ENCODE results near the gene MED10.

The MED10 gene

GRCh38 chr5:6407558-6408259 is 29.4 kb upstream of the MED10 start:
- H3K27ac Mint-ChIP-seq = no peak overlapping the region
- H3K9me3 Mint-ChIP-seq = no peaks in the 10 kb centered on the region
- H3K36me3 Mint-ChIP-seq (ENCODE audit: low read depth) = no peaks in the 10 kb centered on the region
- DNase-seq (no peak), ATAC-seq (no peak)
- H3K4me3 Mint-ChIP-seq = no peak overlapping the region
- H3K4me1 Mint-ChIP-seq = peaks cover 10% of the 10 kb centered on the region
- H3K27me3 Mint-ChIP-seq = peaks cover 7% of the 10 kb centered on the region

GRCh38 chr5:6405591-6405990 is 27.2 kb upstream of the MED10 start:
- peaks cover 8% of the 10 kb centered on the region for H3K27me3 Mint-ChIP-seq
- ATAC-seq (no peak), DNase-seq (no peak)
- H3K27ac Mint-ChIP-seq = no peak overlapping the region
- peaks cover 10% of the 10 kb centered on the region for H3K4me1 Mint-ChIP-seq
- H3K4me3 Mint-ChIP-seq = no peak overlapping the region
- H3K36me3 Mint-ChIP-seq (ENCODE audit: low read depth) = no peaks in the 10 kb centered on the region
- no peaks in the 10 kb centered on the region for H3K9me3 Mint-ChIP-seq

GRCh38 chr5:6404129-6404528 is 25.8 kb upstream of the MED10 start:
- ATAC-seq (no peak), DNase-seq (no peak)
- peaks cover 8% of the 10 kb centered on the region for H3K27me3 Mint-ChIP-seq
- no peaks in the 10 kb centered on the region for H3K9me3 Mint-ChIP-seq
- no peaks in the 10 kb centered on the region for H3K36me3 Mint-ChIP-seq (ENCODE audit: low read depth)
- peaks cover 10% of the 10 kb centered on the region for H3K4me1 Mint-ChIP-seq
- H3K4me3 Mint-ChIP-seq = no peak overlapping the region
- H3K27ac Mint-ChIP-seq = no peak overlapping the region

GRCh38 chr5:6403416-6403815 is 25.1 kb upstream of the MED10 start:
- peaks cover 8% of the 10 kb centered on the region for H3K27me3 Mint-ChIP-seq
- DNase-seq (no peak), ATAC-seq (no peak)
- peaks cover 7% of the 10 kb centered on the region for H3K4me1 Mint-ChIP-seq
- no peaks in the 10 kb centered on the region for H3K9me3 Mint-ChIP-seq
- H3K27ac Mint-ChIP-seq = no peak overlapping the region
- H3K4me3 Mint-ChIP-seq = no peak overlapping the region
- H3K36me3 Mint-ChIP-seq (ENCODE audit: low read depth) = no peaks in the 10 kb centered on the region

GRCh38 chr5:6402939-6403338 is 24.6 kb upstream of the MED10 start:
- Mint-ChIP-seq H3K27me3 (peaks cover 8% of the 10 kb centered on the region), H3K27ac (no peak overlapping the region), H3K4me3 (no peak overlapping the region), H3K36me3 (ENCODE audit: low read depth) (no peaks in the 10 kb centered on the region), H3K4me1 (peaks cover 4% of the 10 kb centered on the region), H3K9me3 (no peaks in the 10 kb centered on the region)
- ATAC-seq (peak; percentile 66), DNase-seq (no peak)

GRCh38 chr5:6401410-6401809 is 23.1 kb upstream of the MED10 start:
- H3K27ac Mint-ChIP-seq = no peak overlapping the region
- peaks cover 4% of the 10 kb centered on the region for H3K4me1 Mint-ChIP-seq
- no peaks in the 10 kb centered on the region for H3K9me3 Mint-ChIP-seq
- H3K27me3 Mint-ChIP-seq = peaks cover 8% of the 10 kb centered on the region
- no peak for DNase-seq
- H3K4me3 Mint-ChIP-seq = no peak overlapping the region
- no peaks in the 10 kb centered on the region for H3K36me3 Mint-ChIP-seq (ENCODE audit: low read depth)
- ATAC-seq = no peak

DNA sequence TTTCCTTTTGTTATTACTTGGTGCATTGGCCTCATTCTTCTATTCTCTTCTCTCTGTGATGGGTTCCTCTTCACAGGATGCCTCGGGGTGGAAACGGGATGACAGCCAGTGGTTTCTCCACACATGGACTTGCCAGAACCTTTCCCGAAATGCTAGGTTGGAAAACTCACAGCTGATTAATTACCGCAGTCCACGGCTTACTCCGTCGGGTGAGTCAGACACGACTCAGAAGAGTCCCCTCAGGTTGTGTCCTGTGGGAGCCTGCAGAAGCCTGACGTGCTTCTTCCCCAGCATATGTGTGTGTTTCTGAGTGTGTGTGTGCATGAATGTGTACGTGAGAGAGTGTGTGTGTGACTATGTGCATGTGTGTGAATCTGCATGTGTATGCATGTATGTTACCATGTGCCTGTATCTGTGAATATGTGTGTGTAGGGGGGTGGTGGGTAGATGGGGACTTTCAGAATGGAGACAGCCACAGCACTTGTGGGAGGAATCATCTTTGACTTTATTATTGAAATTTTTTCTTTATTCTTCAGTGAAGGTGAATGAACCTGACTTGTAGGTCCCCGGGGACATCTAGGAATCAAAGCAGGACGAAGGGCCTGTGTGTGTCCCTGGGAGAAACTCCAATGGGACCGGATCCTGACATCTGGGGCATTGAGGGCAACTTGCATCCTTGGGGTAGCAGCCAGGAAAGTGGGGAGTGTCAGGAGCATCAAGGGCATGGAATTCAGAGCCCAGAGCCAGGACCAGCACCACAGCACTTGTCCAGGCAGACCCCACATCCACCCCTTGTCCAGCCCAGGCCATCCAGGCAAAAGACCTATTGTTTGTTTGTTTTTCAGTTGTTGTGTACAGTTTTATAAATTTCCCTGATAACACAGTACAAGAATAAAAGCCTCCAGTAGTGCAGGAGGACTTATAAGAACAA is 21.9 kb upstream of the MED10 start:
- no peaks in the 10 kb centered on the region for H3K9me3 Mint-ChIP-seq
- DNase-seq = no peak

DNA sequence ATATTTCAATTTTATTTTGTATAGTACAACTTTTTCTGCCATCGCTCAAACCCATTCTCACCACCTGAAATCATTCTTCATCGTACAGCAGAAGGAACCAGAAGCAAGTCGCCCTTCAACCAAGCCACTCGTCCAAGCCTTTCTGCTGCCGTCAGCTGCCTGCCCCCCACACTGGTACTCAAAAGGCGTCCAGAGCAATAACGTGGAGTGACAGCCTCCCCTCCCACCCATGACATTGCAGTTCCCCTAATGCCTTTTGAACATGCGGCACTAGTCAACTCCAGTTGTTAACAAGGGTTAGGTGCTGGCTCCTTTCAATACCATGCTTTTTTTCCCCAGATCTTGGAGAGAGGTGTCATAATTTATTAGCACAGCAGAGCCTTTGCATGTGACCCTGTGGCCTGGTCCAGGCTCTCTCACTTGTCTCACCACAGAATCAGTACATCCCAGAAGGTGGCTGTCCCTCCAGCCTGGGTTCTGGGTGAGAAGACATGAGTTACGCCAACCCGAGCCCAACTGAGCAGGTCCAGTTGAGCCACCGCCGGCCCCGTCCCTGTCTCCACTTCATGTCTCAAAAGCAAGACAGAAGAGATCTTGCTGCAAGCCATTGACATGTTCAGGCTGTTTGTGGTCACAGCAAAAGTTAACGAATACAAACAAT is 20.4 kb upstream of the MED10 start:
- Mint-ChIP-seq H3K27me3 (peaks cover 5% of the 10 kb centered on the region), H3K27ac (no peak overlapping the region), H3K9me3 (no peaks in the 10 kb centered on the region), H3K4me3 (no peak overlapping the region), H3K4me1 (peaks cover 4% of the 10 kb centered on the region), H3K36me3 (ENCODE audit: low read depth) (no peaks in the 10 kb centered on the region)
- no peak for ATAC-seq
- no peak for DNase-seq

More for the DNA sequence above, 21.9 kb upstream of the MED10 start:
- Mint-ChIP-seq H3K27ac (no peak overlapping the region), H3K4me3 (no peak overlapping the region), H3K27me3 (peaks cover 2% of the 10 kb centered on the region), H3K36me3 (ENCODE audit: low read depth) (no peaks in the 10 kb centered on the region), H3K4me1 (peaks cover 4% of the 10 kb centered on the region)
- no peak for ATAC-seq

DNA sequence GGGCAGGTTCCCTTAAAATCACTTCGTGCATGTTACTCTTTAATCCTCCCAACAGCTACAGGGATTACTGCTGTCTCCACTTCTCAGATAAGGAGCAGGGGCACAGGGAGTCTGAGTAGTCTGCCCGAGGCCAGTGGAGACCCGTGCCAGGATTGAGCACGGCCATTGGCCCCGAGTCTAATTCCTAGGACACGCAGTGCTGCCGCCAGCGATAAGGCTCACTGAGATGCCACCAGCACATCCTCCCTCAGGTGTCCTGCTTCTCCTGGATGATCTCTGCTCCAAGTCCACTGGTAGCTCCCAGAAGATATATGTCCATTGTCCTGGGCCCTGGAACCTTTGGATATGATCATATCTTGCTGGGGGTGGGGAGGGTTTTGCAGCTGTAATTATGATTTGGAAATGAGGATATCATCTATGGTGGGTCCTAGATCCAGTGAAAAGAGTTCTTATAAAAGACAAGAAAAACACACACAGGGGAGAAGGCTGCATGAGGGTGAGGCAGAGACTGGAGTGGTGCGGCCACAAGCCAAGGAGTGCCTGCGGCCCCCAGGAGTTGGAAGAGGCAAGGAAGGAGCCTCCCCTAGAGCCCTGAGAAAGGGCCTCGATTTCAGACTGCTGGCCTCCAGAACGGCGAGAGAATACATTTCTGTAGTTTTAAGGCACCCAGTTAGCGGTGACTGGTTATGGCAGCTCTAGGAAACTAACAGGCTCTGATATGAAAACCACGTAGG is 19.4 kb upstream of the MED10 start:
- H3K27ac Mint-ChIP-seq = no peak overlapping the region
- H3K27me3 Mint-ChIP-seq = peaks cover 2% of the 10 kb centered on the region
- H3K4me3 Mint-ChIP-seq = no peak overlapping the region
- no peaks in the 10 kb centered on the region for H3K9me3 Mint-ChIP-seq
- H3K4me1 Mint-ChIP-seq = no peaks in the 10 kb centered on the region
- DNase-seq = no peak
- no peaks in the 10 kb centered on the region for H3K36me3 Mint-ChIP-seq (ENCODE audit: low read depth)
- no peak for ATAC-seq

DNA sequence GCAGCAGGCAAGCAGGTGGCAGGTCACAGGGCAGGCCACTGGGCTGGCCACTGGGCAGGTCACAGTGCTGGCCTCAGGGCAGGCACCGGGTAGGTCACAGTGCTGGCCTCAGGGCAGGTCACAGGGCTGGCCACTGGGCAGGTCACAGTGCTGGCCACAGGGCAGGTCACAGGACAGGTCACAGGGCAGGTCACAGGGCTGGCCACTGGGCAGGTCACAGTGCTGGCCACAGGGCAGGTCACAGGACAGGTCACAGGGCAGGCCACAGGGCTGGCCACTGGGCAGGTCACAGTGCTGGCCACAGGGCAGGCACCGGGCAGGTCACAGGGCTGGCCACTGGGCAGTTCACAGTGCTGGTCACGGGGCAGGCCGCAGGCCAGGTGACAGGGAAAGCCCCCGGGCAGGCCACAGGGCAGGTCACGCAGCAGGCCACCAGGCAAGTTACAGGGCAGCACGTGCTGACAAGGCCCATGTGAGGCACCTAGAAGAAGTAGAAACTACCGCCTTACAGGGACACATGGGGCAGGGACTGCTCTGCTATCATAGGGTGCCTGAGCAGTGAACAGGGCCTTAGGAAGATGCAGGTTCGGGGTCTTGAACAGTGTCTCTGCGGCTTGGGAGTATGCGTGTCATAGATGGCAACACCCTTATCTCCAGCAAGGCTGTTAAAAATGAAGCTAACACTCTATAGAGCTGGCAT is 18.6 kb upstream of the MED10 start:
- peak; percentile 14 for ATAC-seq
- Mint-ChIP-seq H3K9me3 (no peaks in the 10 kb centered on the region), H3K36me3 (ENCODE audit: low read depth) (no peaks in the 10 kb centered on the region), H3K4me3 (no peak overlapping the region), H3K27me3 (peaks cover 2% of the 10 kb centered on the region), H3K4me1 (no peaks in the 10 kb centered on the region), H3K27ac (no peak overlapping the region)
- DNase-seq = no peak

DNA sequence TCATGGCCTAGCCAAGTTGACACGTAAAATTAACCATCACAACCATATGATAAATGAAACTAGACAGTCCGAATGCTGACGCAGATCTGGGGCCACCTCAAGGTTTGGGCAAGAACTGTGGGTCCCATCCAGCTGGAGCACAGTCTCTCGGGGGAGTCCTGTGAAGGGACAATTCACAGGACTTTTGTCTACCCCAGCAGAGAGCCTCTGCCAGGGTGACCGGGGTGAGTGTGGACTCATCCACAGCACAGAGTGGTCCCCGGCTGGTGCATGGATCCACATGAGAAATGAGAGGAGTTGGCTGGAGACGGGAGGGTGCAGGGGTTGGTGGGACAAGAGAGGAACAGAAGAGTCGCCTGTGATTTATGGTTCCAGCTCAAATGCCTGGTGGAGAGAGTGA is 17.7 kb upstream of the MED10 start:
- Mint-ChIP-seq H3K4me3 (no peak overlapping the region), H3K27ac (no peak overlapping the region), H3K9me3 (no peaks in the 10 kb centered on the region), H3K27me3 (peaks cover 2% of the 10 kb centered on the region), H3K4me1 (no peaks in the 10 kb centered on the region), H3K36me3 (ENCODE audit: low read depth) (no peaks in the 10 kb centered on the region)
- ATAC-seq = no peak
- no peak for DNase-seq

GRCh38 chr5:6395621-6396020 is 17.3 kb upstream of the MED10 start:
- no peaks in the 10 kb centered on the region for H3K36me3 Mint-ChIP-seq (ENCODE audit: low read depth)
- DNase-seq = no peak

GRCh38 chr5:6395102-6395445 is 16.7 kb upstream of the MED10 start:
- no peaks in the 10 kb centered on the region for H3K9me3 Mint-ChIP-seq
- H3K4me1 Mint-ChIP-seq = no peaks in the 10 kb centered on the region
- no peaks in the 10 kb centered on the region for H3K36me3 Mint-ChIP-seq (ENCODE audit: low read depth)
- no peak for DNase-seq
- no peak overlapping the region for H3K4me3 Mint-ChIP-seq
- no peak for ATAC-seq
- peaks cover 4% of the 10 kb centered on the region for H3K27me3 Mint-ChIP-seq
- H3K27ac Mint-ChIP-seq = no peak overlapping the region

More at GRCh38 chr5:6395621-6396020, 17.3 kb upstream of the MED10 start:
- Mint-ChIP-seq H3K4me3 (no peak overlapping the region), H3K9me3 (no peaks in the 10 kb centered on the region), H3K27ac (no peak overlapping the region), H3K27me3 (peaks cover 2% of the 10 kb centered on the region), H3K4me1 (no peaks in the 10 kb centered on the region)
- no peak for ATAC-seq

Measured in activated naive CD8-positive, alpha-beta T cell treated with anti-CD3 and anti-CD28 coated beads, Interleukin-2, amount 50 U/mL, for 24 hours (primary cell).